Smooth muscle cell (in vitro differentiated cells): ENCODE data around the gene TXNIP. TPM values are rescaled to one million over a fixed set of nuclear protein-coding genes. Genes with fewer than 3 reads are reported as not detected.

Experiments used
- DNase-seq: peaks from one replicate; lab custom pipeline; 2025; ENCODE audit not compliant: unreplicated experiment; lab: John Stamatoyannopoulos, UW
- H2AFZ ChIP-seq: fragments of 200-600 bp; sonication (generic); 2 replicates; pipeline ENCODE4 v1.6.0; 2016; ENCODE audit warnings: antibody characterized with exemption, low read depth, mild to moderate bottlenecking
- H3F3A ChIP-seq: fragments of 200-600 bp; sonication (generic); 2 replicates; pipeline ENCODE4 v1.6.0; 2017; ENCODE audit warnings: antibody characterized with exemption, low read depth
- H3K27ac ChIP-seq: fragments of 200-600 bp; sonication (generic); 2 replicates; pipeline ENCODE4 v1.5.1; 2016; ENCODE audit warnings: low read depth, mild to moderate bottlenecking
- H3K27me3 ChIP-seq: fragments of 200-600 bp; sonication (generic); 2 replicates; pipeline ENCODE4 v1.6.1; 2016; ENCODE audit warnings: low read depth, mild to moderate bottlenecking
- H3K36me3 ChIP-seq: fragments of 200-600 bp; sonication (generic); 2 replicates; pipeline ENCODE4 v1.5.1; 2016; ENCODE audit warnings: low read depth
- H3K4me1 ChIP-seq: fragments of 200-600 bp; sonication (generic); 2 replicates; pipeline ENCODE4 v1.5.1; 2016; ENCODE audit warnings: low read depth
- H3K4me2 ChIP-seq: fragments of 200-600 bp; sonication (generic); 2 replicates; pipeline ENCODE4 v1.6.0; 2016; ENCODE audit warnings: mild to moderate bottlenecking
- H3K4me3 ChIP-seq: fragments of 200-600 bp; sonication (generic); 2 replicates; pipeline ENCODE4 v1.5.1; 2016; ENCODE audit warnings: mild to moderate bottlenecking
- H3K79me2 ChIP-seq: fragments of 200-600 bp; sonication (generic); 2 replicates; pipeline ENCODE4 v1.6.0; 2016; ENCODE audit warnings: low read depth, mild to moderate bottlenecking
- H3K9ac ChIP-seq: fragments of 200-600 bp; sonication (generic); 2 replicates; pipeline ENCODE4 v1.6.0; 2016; ENCODE audit warnings: low read depth
- H3K9me3 ChIP-seq: fragments of 200-600 bp; sonication (generic); replicated peaks from 2 replicates; pipeline ENCODE4 v1.5.1; 2016; ENCODE audit warnings: low read depth
- H4K20me1 ChIP-seq: fragments of 200-600 bp; sonication (generic); 2 replicates; pipeline ENCODE4 v1.6.0; 2016; ENCODE audit warnings: low read depth
- CTCF ChIP-seq: fragments of 200-600 bp; sonication (generic); IDR thresholded peaks from 2 replicates; pipeline ENCODE4 v1.5.1; 2017; ENCODE audit warnings: borderline replicate concordance, mild to moderate bottlenecking, antibody characterized with exemption; ENCODE audit not compliant: insufficient read depth, poor library complexity, severe bottlenecking
- WGBS: methylation state at CpG from one replicate; pipeline ENCODE4 v1.1.7; 2016; ENCODE audit warnings: low lambda C conversion rate; 5-methylcytosine and 5-hydroxymethylcytosine counted together
- polyA plus RNA-seq: library from polyadenylated mRNA; unstranded; fragments of >200 nt; fragmentation: Nextera tagmentation; extraction: Ambion mirVana; gene quantifications from 2 replicates; pipeline ENCODE4 v1.2.1, GENCODE V29; 2016
- total RNA-seq: library from RNA; depleted of rRNA; stranded (reverse); fragments of >200 nt; gene quantifications from 2 replicates; pipeline ENCODE4 v1.2.3, GENCODE V29; 2014

Gene TXNIP
- total and polyA plus RNA-seq, 2 experiments from 2014 or later = 206 to 384 TPM

- under 1% methylated on average over 34 of the region's 60 CpGs for WGBS
- H3K9ac ChIP-seq = peak within 1 kb of the TSS; percentile 76
- H3K36me3 ChIP-seq = no peaks in the 10 kb centered on the region
- peak within 1 kb of the TSS; percentile 90 for H3K4me2 ChIP-seq
- H3K4me3 ChIP-seq = peak within 1 kb of the TSS; percentile 74
- H4K20me1 ChIP-seq = peaks cover 22% of the 10 kb centered on the region
- H3K9me3 ChIP-seq = no peaks in the 10 kb centered on the region
- H3K27ac ChIP-seq = peak within 1 kb of the TSS; percentile 80
- H3K4me1 ChIP-seq = peaks cover 24% of the 10 kb centered on the region
- DNase-seq = peak; percentile 95
- no peaks in the 10 kb centered on the region for H3F3A ChIP-seq
- H3K79me2 ChIP-seq = peaks cover 45% of the 10 kb centered on the region
- H3K27me3 ChIP-seq = no peaks in the 10 kb centered on the region
- no peak for TF ChIP-seq CTCF
- H2AFZ ChIP-seq = peak within 1 kb of the TSS; percentile 28
These were observed 38.7 kb downstream of the TXNIP start, which contains the start of gene LIX1L for GRCh38 chr1:145957443-145958319. Gene LIX1L, minus strand, starts transcription at chr1:145958017. Its CDS starts 90 bp downstream, at chr1:145957927.

GRCh38 chr1:145956781-145957442 lies 39.5 kb downstream of the TXNIP start:
- peak overlapping the region; percentile 28 for H2AFZ ChIP-seq
- H3K79me2 ChIP-seq = peaks cover 53% of the 10 kb centered on the region
- no peaks in the 10 kb centered on the region for H3F3A ChIP-seq
- H3K27me3 ChIP-seq = no peaks in the 10 kb centered on the region
- peaks cover 19% of the 10 kb centered on the region for H3K4me1 ChIP-seq
- peak overlapping the region; percentile 76 for H3K9ac ChIP-seq
- no peaks in the 10 kb centered on the region for H3K9me3 ChIP-seq
- DNase-seq = no peak
- H3K36me3 ChIP-seq = no peaks in the 10 kb centered on the region
- TF ChIP-seq CTCF = no peak
- peak overlapping the region; percentile 74 for H3K4me3 ChIP-seq
- H3K4me2 ChIP-seq = peak overlapping the region; percentile 90
- H4K20me1 ChIP-seq = peaks cover 27% of the 10 kb centered on the region
- H3K27ac ChIP-seq = peak overlapping the region; percentile 80
- 53% methylated on average over 3 of the region's 3 CpGs for WGBS

- no peaks in the 10 kb centered on the region for H3K9me3 ChIP-seq
- peak overlapping the region; percentile 74 for H3K4me3 ChIP-seq
- H3K9ac ChIP-seq = peak overlapping the region; percentile 76
- peak overlapping the region; percentile 90 for H3K4me2 ChIP-seq
- H3K36me3 ChIP-seq = no peaks in the 10 kb centered on the region
- peaks cover 58% of the 10 kb centered on the region for H3K79me2 ChIP-seq
- peak overlapping the region; percentile 28 for H2AFZ ChIP-seq
- H3K4me1 ChIP-seq = peaks cover 14% of the 10 kb centered on the region
- no peak for TF ChIP-seq CTCF
- H3F3A ChIP-seq = no peaks in the 10 kb centered on the region
- peaks cover 33% of the 10 kb centered on the region for H4K20me1 ChIP-seq
- no peak for DNase-seq
- H3K27me3 ChIP-seq = no peaks in the 10 kb centered on the region
- peak overlapping the region; percentile 80 for H3K27ac ChIP-seq
These were observed 40.0 kb downstream of the TXNIP start for GRCh38 chr1:145956361-145956760.
